HG02870 (cell line): ENCODE results near the gene CAV1.

Experiments
- ATAC-seq: cut with Tn5 transposase; IDR thresholded peaks from one replicate; pipeline ENCODE4 v1.9.1; 2021; ENCODE audit warnings: mild to moderate bottlenecking, moderate library complexity; ENCODE audit not compliant: unreplicated experiment

The CAV1 gene

GRCh38 chr7:116528008-116528789, 3.4 kb downstream of the CAV1 start:
- ATAC-seq: no peak

- no peak for ATAC-seq
Measured at GRCh38 chr7:116529250-116529649, 4.4 kb downstream of the CAV1 start.

- no peak for ATAC-seq
Measured at GRCh38 chr7:116530107-116530820, 5.4 kb downstream of the CAV1 start.

- no peak for ATAC-seq
Measured at GRCh38 chr7:116532102-116532688, 7.4 kb downstream of the CAV1 start.

- ATAC-seq: no peak
Measured at GRCh38 chr7:116534790-116535189, 10.0 kb downstream of the CAV1 start.

- no peak for ATAC-seq
Measured at GRCh38 chr7:116535416-116535815, 10.6 kb downstream of the CAV1 start.

GRCh38 chr7:116538138-116538537, 13.3 kb downstream of the CAV1 start:
- no peak for ATAC-seq

GRCh38 chr7:116539879-116540278, 15.0 kb downstream of the CAV1 start:
- no peak for ATAC-seq

GRCh38 chr7:116540743-116541142, 15.9 kb downstream of the CAV1 start:
- ATAC-seq: no peak

- no peak for ATAC-seq
Measured at GRCh38 chr7:116541951-116542350, 17.1 kb downstream of the CAV1 start.

- no peak for ATAC-seq
Measured at GRCh38 chr7:116542618-116543017, 17.8 kb downstream of the CAV1 start.

GRCh38 chr7:116543664-116544063, 18.8 kb downstream of the CAV1 start:
- no peak for ATAC-seq

- ATAC-seq: no peak
Measured at GRCh38 chr7:116544487-116544886, 19.7 kb downstream of the CAV1 start.

- no peak for ATAC-seq
Measured at GRCh38 chr7:116545411-116545993, 20.7 kb downstream of the CAV1 start.

- no peak for ATAC-seq
Measured at GRCh38 chr7:116546054-116546453, 21.2 kb downstream of the CAV1 start.

GRCh38 chr7:116546916-116547315, 22.1 kb downstream of the CAV1 start:
- ATAC-seq: no peak

GRCh38 chr7:116547347-116547746, 22.5 kb downstream of the CAV1 start:
- ATAC-seq: no peak

GRCh38 chr7:116548506-116548905, 23.7 kb downstream of the CAV1 start:
- ATAC-seq: peak; percentile 90

GRCh38 chr7:116549370-116549769, 24.5 kb downstream of the CAV1 start:
- no peak for ATAC-seq

GRCh38 chr7:116551692-116552091, 26.9 kb downstream of the CAV1 start:
- no peak for ATAC-seq

GRCh38 chr7:116552602-116553001, 27.8 kb downstream of the CAV1 start:
- ATAC-seq: no peak
